SJCRH30 (cell line): ENCODE data around the gene STH. TPM values are rescaled to one million over a fixed set of nuclear protein-coding genes. Genes with fewer than 3 reads are reported as not detected.
A peak's percentile ranks its signal among the peaks of the same experiment; 100 is the strongest.

Experiments used
- DNase-seq, 2 experiments: peaks; one replicate each; pipeline ENCODE4 v3.0.0-alpha.2; 2015 to 2020
- H3K27ac ChIP-seq: fragments of 250-450 bp; sonication (Bioruptor Pico); 2 replicates; pipeline ENCODE4 v1.5.1; 2020; ENCODE audit warnings: mild to moderate bottlenecking, moderate library complexity
- H3K27me3 ChIP-seq: fragments of 250-450 bp; sonication (Bioruptor Pico); 2 replicates; pipeline ENCODE4 v1.5.1; 2020; ENCODE audit warnings: mild to moderate bottlenecking, moderate library complexity
- H3K36me3 ChIP-seq: fragments of 250-450 bp; sonication (Bioruptor Pico); 2 replicates; pipeline ENCODE4 v1.5.1; 2020; ENCODE audit warnings: mild to moderate bottlenecking, moderate library complexity
- H3K4me1 ChIP-seq: fragments of 250-450 bp; sonication (Bioruptor Pico); 2 replicates; pipeline ENCODE4 v1.5.1; 2020; ENCODE audit warnings: mild to moderate bottlenecking, moderate library complexity
- H3K4me3 ChIP-seq: fragments of 250-450 bp; sonication (Bioruptor Pico); 2 replicates; pipeline ENCODE4 v1.5.1; 2020; ENCODE audit warnings: mild to moderate bottlenecking, moderate library complexity
- H3K9me3 ChIP-seq: fragments of 250-450 bp; sonication (Bioruptor Pico); replicated peaks from 2 replicates; pipeline ENCODE4 v1.5.1; 2020; ENCODE audit warnings: mild to moderate bottlenecking, moderate library complexity
- total RNA-seq: library from RNA; depleted of rRNA; stranded (reverse); fragments of >200 nt; shearing (Covaris generic); gene quantifications from 2 replicates; pipeline ENCODE4 v1.2.3, GENCODE V29; 2014; rRNA removed

The STH gene
- total RNA-seq, 1 experiment from 2014 or later = not detected

- DNase-seq = no peak
- no peak overlapping the region for H3K4me3 ChIP-seq
- no peaks in the 10 kb centered on the region for H3K27me3 ChIP-seq
- no peak overlapping the region for H3K27ac ChIP-seq
- peaks cover 50% of the 10 kb centered on the region for H3K36me3 ChIP-seq
- H3K4me1 ChIP-seq = peaks cover 3% of the 10 kb centered on the region; the same call in 1 of the 2 replicates
- no peaks in the 10 kb centered on the region for H3K9me3 ChIP-seq
Measured at GRCh38 chr17:46043606-46044005, 44.6 kb downstream of the STH start.

- Histone ChIP-seq H3K36me3 (peaks cover 50% of the 10 kb centered on the region), H3K27me3 (no peaks in the 10 kb centered on the region), H3K4me1 (peaks cover 3% of the 10 kb centered on the region; the same call in 1 of the 2 replicates), H3K27ac (no peak overlapping the region), H3K9me3 (no peaks in the 10 kb centered on the region), H3K4me3 (no peak overlapping the region)
- DNase-seq = peak; percentile 76 to 87
Measured at GRCh38 chr17:46044286-46044928, 45.4 kb downstream of the STH start.

GRCh38 chr17:46044989-46045388 is 45.9 kb downstream of the STH start:
- H3K9me3 ChIP-seq = no peaks in the 10 kb centered on the region
- peaks cover 50% of the 10 kb centered on the region for H3K36me3 ChIP-seq
- no peak overlapping the region for H3K27ac ChIP-seq
- H3K4me3 ChIP-seq = no peak overlapping the region
- peaks cover 3% of the 10 kb centered on the region; the same call in 1 of the 2 replicates for H3K4me1 ChIP-seq
- DNase-seq = no peak
- no peaks in the 10 kb centered on the region for H3K27me3 ChIP-seq

- H3K4me1 ChIP-seq = peaks cover 3% of the 10 kb centered on the region; the same call in 1 of the 2 replicates
- DNase-seq = no peak
- H3K27ac ChIP-seq = no peak overlapping the region
- H3K27me3 ChIP-seq = no peaks in the 10 kb centered on the region
- H3K36me3 ChIP-seq = peaks cover 50% of the 10 kb centered on the region
- H3K4me3 ChIP-seq = no peak overlapping the region
- H3K9me3 ChIP-seq = no peaks in the 10 kb centered on the region
Measured at GRCh38 chr17:46045639-46046038, 46.6 kb downstream of the STH start.

GRCh38 chr17:46046957-46047356 is 47.9 kb downstream of the STH start:
- H3K27ac ChIP-seq = no peak overlapping the region
- H3K4me3 ChIP-seq = no peak overlapping the region
- H3K9me3 ChIP-seq = no peaks in the 10 kb centered on the region
- peaks cover 52% of the 10 kb centered on the region for H3K36me3 ChIP-seq
- H3K27me3 ChIP-seq = no peaks in the 10 kb centered on the region
- H3K4me1 ChIP-seq = peaks cover 3% of the 10 kb centered on the region; the same call in 1 of the 2 replicates
- no peak for DNase-seq

GRCh38 chr17:46047398-46047797 is 48.3 kb downstream of the STH start:
- Histone ChIP-seq H3K36me3 (peaks cover 52% of the 10 kb centered on the region), H3K4me1 (peaks cover 3% of the 10 kb centered on the region; the same call in 1 of the 2 replicates), H3K4me3 (no peak overlapping the region), H3K9me3 (no peaks in the 10 kb centered on the region), H3K27ac (no peak overlapping the region), H3K27me3 (no peaks in the 10 kb centered on the region)
- no peak for DNase-seq

- DNase-seq = no peak
- H3K36me3 ChIP-seq = peaks cover 50% of the 10 kb centered on the region
- H3K27ac ChIP-seq = no peak overlapping the region
- no peaks in the 10 kb centered on the region for H3K27me3 ChIP-seq
- H3K4me1 ChIP-seq = peaks cover 3% of the 10 kb centered on the region; the same call in 1 of the 2 replicates
- H3K4me3 ChIP-seq = no peak overlapping the region
- no peaks in the 10 kb centered on the region for H3K9me3 ChIP-seq
Measured at GRCh38 chr17:46047856-46048255, 48.8 kb downstream of the STH start.

Other genes starting within 250 kb of the STH start
- gene CRHR1, start 214.9 kb upstream of the STH start, total RNA-seq = not detected in 2 replicates
- not detected in 2 replicates for gene SPPL2C, start 154.4 kb upstream of the STH start, total RNA-seq
- gene MAPT, start 104.7 kb upstream of the STH start, total RNA-seq = 1.1 and 1.8 TPM in 2 replicates
- gene KANSL1, start 194.2 kb downstream of the STH start, total RNA-seq = 73.3 and 79.0 TPM in 2 replicates